NT2/D1 (cell line): ENCODE measurements around the gene DNAH1.

ENCODE experiments used
- SUZ12 ChIP-seq: IDR thresholded peaks from 2 replicates; pipeline ENCODE4 v1.6.1; 2011; ENCODE audit not compliant: insufficient read length, insufficient read depth; ENCODE audit errors: extremely low read depth
- YY1 ChIP-seq: IDR thresholded peaks from 2 replicates; pipeline ENCODE4 v1.6.1; 2011; ENCODE audit not compliant: insufficient read length, insufficient read depth
- ZNF274 ChIP-seq: IDR thresholded peaks from 2 replicates; pipeline ENCODE4 v1.6.1; 2011; ENCODE audit warnings: mild to moderate bottlenecking, low read depth, low read length

- TF ChIP-seq ZNF274, result no peak
- TF ChIP-seq YY1, result no peak
- no peak for TF ChIP-seq SUZ12
These were observed 48.1 kb upstream of the DNAH1 start for GRCh38 chr3:52268036-52268435.
